RPMI7951 (cell line): ENCODE measurements around the gene GJA5. TPM values are rescaled to one million over a fixed set of nuclear protein-coding genes. Genes with fewer than 3 reads are reported as not detected.

Experiments
- DNase-seq: peaks from one replicate; pipeline ENCODE4 v3.0.0-alpha.2; 2012; ENCODE audit warnings: low read depth
- total RNA-seq: library from RNA; depleted of rRNA; stranded (reverse); fragments of >200 nt; shearing (Covaris generic); gene quantifications from 2 replicates; pipeline ENCODE4 v1.2.3, GENCODE V29; 2014; rRNA removed

Gene GJA5
- total RNA-seq, 1 experiment from 2014 or later = 0.12 TPM

DNA sequence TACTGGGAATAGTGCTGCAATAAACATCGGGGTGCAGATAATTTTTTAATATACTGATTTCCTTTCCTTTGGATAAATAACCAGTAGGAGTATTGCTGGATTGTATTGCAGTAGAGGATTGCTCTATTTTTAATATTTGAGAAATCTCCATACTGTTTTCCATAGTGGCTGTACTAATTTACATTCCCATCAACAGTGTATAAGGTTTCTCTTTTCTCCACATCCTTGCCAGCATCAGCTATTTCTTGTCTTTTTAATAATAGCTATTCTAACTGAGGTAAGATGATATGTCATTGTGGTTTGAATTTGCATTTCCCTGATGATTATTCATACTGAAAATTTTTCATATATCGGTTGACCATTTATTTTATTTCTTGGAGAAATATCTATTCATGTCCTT lies 31.1 kb downstream of the GJA5 start:
- no peak for DNase-seq

DNA sequence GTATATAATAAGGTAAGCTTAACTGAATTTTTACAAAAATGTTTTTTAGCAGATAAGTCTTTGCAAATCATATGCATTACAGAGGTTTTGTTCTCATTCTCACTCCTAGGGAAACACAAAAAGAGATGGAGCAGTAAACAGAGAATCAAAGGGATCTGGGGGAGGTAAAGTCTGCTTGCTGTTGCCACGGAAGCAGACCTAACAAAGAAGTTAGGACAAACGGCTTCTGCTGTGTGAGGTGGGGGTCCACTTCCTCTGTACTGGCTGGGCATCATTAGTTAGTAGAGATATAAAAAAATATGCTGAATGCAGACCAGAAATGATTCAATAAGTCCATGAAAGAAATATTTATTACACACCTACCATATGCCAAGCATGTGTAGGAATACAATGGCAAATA lies 34.2 kb downstream of the GJA5 start:
- DNase-seq = no peak

DNA sequence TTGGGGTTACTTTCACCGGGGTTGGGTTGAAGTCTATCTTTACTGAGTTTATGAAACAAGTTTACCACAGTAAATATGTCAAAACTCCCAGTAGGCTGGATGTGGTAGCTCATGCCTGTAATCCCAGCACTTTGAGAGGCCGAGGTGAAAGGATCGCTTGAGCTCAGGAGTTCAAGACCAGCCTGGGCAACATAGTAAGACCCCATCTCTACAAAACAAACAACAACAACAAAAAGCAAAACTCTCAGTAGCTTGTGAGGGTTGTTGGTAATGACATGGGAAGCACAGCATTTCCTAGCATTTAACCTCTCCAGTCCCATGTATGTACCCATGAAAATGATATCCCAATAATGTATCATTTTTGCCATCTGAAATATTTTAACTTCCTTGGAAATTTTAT lies 34.7 kb downstream of the GJA5 start:
- no peak for DNase-seq

DNA sequence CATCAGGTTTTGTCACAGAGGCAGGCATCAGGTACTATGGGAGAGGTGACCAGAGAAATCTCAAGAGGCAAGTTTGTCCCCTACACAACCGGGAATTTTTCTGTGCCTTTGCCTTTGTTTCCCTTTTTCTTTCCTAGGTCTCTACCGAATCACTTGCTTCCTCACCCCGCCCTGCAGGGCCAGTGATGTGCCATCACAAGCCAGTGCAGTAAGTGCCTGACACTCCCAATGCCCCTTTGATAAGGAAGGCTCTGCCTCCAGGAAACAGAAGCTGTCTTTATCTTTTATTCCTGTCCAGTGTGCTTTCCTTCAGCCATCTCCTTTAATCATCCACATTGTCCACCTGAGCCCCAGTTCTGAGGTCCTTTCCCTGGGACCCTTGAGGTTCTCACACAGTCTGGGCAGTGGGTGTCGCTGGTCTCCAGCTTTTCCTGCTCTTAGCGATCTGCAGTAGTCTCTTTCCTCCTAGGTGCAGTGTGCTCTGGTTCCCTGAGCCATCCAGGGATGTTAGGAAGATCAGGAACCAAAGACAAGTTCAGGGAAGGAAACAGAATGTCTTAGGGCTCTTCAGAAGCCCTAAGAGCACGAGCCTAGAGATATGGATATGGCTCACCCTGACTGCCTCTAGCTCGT lies 36.6 kb downstream of the GJA5 start:
- DNase-seq = peak; percentile 13

DNA sequence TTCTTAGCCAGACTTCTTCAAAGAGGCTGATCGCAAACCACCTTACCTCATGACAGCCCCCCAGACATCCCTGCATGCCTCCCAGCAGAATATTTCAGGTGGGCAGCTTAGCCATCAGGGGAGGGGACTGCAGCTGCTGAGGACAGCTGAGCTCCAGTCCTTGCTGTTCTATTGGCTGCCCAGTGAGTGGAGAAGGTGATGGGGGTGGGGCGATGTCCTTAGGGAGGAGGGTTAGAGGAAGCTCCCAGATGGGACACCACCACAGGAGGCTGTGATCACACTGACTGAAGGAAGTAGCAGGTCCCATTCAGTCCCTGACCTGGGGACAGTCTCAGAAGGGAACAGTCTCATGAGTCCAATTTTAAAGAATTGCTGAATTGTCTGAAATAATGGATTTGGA lies 38.3 kb downstream of the GJA5 start:
- DNase-seq = no peak

DNA sequence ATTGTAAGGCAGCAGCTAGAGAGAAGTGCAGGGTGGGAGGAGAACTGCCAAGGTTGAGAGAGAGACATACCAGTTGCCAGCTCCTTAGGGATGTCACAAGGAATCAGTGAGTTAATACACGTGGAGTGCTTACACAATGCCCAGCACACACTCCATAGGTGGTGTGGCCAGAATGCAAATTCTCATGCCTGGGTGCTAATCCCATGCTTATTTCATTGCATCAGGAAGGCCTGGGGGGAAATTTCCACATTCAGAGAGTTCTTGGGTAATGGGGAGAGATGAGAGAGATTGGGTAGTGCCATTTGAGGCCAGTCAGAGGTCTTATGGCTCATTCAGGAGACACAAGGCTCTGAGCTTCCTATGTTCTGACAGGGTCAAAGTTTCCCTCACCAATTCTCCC lies 38.7 kb downstream of the GJA5 start:
- peak; percentile 5 for DNase-seq

DNA sequence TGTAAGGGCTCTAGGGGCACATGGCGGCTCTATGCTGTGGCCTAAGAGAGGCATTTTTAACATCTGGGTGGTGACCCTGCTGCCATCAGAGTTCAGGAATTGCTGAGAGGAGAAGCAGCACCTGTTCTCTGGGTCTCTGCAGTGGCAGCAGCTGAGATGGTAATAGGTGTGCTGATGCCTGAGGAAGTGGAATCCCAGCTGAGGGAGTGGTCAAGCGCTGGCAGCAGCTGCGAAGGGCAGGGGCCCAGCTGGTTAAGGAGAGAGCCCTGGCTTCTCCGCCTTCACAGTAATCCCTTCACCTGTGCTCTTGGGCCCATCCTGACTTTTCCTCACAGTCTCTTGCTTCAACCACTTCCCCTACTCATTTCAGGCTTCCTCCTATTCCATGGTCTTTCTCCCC lies 39.8 kb downstream of the GJA5 start:
- no peak for DNase-seq

DNA sequence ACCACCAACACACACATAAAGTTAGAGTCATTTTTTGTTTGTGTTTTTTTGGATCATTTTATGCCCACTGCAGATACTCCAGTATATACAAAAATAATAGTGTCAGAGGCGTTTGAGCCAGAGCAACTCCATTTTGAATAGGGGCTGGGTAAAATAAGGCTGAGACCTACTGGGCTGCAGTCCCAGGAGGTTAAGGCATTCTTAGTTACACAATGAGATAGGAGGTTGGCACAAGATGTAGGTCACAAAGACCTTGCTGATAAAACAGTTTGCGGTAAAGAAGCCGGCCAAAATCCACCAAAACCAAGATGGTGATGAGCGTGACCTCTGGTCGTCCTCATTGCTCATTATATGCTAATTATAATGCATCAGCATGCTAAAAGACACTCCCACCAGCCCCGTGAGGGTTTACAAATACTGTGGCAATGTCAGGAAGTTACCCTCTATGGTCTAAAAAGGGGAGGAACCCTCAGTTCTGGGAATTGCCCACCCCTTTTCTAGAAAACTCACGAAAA lies 40.6 kb downstream of the GJA5 start:
- no peak for DNase-seq

DNA sequence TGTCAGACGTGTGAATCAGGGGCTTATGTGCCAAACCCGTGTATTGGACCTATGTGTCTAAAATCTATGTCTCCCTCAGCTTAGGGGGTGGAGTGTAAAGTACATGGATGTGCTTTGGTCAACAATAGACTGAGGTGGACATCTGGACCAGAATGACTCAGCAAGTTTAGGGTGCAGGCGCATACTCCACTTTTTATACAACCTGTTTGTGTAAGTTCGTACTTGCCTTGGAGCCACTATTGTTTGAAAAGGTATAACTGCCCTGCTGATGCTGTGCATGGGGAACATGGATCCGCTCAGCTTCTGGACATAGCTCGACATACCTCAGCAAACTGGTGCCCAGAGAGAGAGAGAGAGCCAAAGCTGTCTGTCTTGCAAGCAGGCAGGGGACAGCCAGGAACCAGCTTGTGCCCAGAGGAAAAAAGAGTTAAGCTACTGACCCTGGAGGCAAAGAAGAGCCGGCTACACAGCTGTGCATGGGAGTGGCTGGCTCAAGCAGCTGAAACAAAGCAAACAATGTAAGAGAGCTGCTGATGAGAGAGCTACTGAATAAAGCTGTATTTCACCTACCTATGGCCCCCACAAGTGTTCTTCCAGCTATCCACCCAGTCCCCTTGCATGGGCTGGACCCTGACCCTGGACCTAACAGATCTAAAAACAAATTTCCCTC lies 41.2 kb downstream of the GJA5 start:
- DNase-seq = no peak

DNA sequence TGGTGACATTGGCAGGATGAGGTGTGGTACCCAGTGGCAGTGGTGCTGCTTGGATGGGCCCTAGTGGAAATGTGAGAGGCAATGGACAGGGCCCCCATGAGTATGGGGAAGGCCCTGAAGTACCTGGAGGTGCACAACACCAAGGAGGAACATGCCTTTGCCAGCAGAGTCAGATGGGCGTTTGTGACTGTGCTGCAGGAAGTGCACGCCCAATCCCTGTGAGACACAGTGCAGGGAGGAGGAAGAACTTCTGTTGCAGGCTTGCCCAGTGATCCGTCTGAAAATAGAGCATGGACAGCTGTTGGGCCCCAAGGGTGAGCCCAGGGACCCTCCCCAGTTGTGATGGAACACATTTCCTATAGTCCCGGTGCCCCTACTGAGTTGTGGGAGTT lies 42.7 kb downstream of the GJA5 start:
- DNase-seq = no peak

DNA sequence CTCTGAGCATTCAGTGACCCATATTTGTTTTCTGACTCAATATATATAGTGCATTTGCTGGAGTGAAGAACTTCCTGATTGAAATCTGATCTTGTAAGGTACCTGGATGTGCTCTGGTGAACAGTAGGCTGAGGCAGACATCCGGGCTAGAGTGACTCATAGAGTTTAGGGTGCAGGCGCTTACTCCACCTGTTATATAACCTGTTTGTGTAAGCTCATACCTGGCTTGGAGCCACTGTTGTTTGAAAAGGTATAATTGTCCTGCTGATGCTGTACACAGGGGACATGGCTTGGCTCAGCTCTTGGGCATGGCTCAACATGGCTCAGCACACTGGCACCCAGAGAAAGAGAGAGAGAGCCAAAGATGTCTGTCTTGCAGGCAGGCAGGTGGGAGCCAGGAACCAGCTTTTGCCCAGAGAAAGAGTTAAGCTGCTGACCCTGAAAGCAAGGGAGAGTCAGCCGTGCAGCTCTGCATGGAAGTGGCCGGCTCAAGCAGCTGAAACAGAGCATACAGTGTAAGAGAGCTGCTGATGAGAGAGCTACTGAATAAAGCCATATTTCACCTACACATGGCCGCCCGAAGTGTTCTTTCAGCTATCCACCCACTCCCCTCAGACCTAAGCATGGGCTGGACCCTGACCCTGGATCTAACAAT lies 43.2 kb downstream of the GJA5 start:
- DNase-seq = no peak

DNA sequence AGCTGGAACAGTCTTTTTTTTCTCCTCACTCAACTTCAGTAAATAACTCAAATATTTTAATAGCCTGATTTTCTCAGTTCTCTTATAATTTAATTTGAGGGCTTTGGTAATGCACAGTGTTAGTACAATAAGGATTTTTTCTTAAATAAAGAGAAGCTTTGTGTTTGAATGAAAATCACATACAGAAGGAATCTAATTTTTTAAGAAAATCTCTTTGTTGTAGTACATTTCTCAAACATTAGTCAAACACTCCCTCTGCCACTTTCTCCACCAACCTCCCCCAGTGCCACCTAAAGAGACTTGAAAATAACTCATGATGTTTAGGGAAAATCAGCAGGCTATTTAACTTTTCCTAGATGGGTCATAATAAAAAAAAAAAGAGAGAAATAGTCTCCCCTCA lies 47.8 kb downstream of the GJA5 start:
- DNase-seq = no peak

Other genes starting within 250 kb of the GJA5 start
- 4.8 and 9.8 TPM in 2 replicates for gene BCL9, start 219.1 kb downstream of the GJA5 start, total RNA-seq
- 5.7 and 7.9 TPM in 2 replicates for gene ACP6, start 90.1 kb downstream of the GJA5 start, total RNA-seq
- gene GJA8, start 142.2 kb upstream of the GJA5 start, total RNA-seq = 0.12 TPM in 1 of 2 replicates, not detected in the other
- 9.9 and 14.9 TPM in 2 replicates for gene GPR89B, start 167.8 kb upstream of the GJA5 start, total RNA-seq